DND-41 (cell line): ENCODE measurements around the gene UPP2.

Experiments used
- ATAC-seq: fragments of 200-7000 bp; cut with Tn5 transposase; 3 replicates; pipeline ENCODE4 v1.9.1; 2021; ENCODE audit warnings: low read depth; ENCODE audit not compliant: insufficient read depth
- DNase-seq: peaks from one replicate; pipeline ENCODE4 v3.0.0-alpha.2; 2020
- H2AFZ ChIP-seq: 2 replicates; pipeline ENCODE4 v1.6.0; 2012; ENCODE audit warnings: low read depth, low read length
- H3K27ac ChIP-seq: 2 replicates; pipeline ENCODE4 v1.5.1; 2012; ENCODE audit warnings: low read length, inconsistent platforms
- H3K27me3 ChIP-seq: fragments of 200-600 bp; sonication (generic); 2 replicates; pipeline ENCODE4 v1.6.0; 2012; ENCODE audit warnings: low read length, mild to moderate bottlenecking, inconsistent platforms; ENCODE audit not compliant: insufficient read depth, poor library complexity
- H3K36me3 ChIP-seq: 2 replicates; pipeline ENCODE4 v1.5.1; 2012; ENCODE audit warnings: low read length, inconsistent platforms; ENCODE audit not compliant: insufficient read depth
- H3K4me1 ChIP-seq: 2 replicates; pipeline ENCODE4 v1.5.1; 2012; ENCODE audit warnings: mild to moderate bottlenecking, low read length; ENCODE audit not compliant: insufficient read depth
- H3K4me2 ChIP-seq: 2 replicates; pipeline ENCODE4 v1.6.0; 2012; ENCODE audit warnings: mild to moderate bottlenecking, moderate library complexity, low read length, inconsistent platforms; ENCODE audit not compliant: insufficient read depth
- H3K4me3 ChIP-seq, 2 experiments: fragments of 200-600 bp in 1 of 2; shearing (Covaris generic) in 1 of 2; 2 replicates each; pipeline ENCODE4 v1.5.1; 2012 to 2016; ENCODE audit warnings: inconsistent platforms in 2 of 2, low read length in 2 of 2, mild to moderate bottlenecking in 2 of 2, low read depth in 1 of 2, moderate library complexity in 1 of 2
- H3K79me2 ChIP-seq: 2 replicates; pipeline ENCODE4 v1.6.0; 2012; ENCODE audit warnings: low read length, inconsistent platforms; ENCODE audit not compliant: insufficient read depth
- H3K9ac ChIP-seq: 2 replicates; pipeline ENCODE4 v1.6.0; 2012; ENCODE audit warnings: low read depth, mild to moderate bottlenecking, inconsistent platforms, low read length, moderate library complexity
- H3K9me3 ChIP-seq: 2 replicates; pipeline ENCODE4 v1.5.1; 2012; ENCODE audit warnings: low read length, moderate library complexity, mild to moderate bottlenecking, inconsistent platforms; ENCODE audit not compliant: insufficient read depth, severe bottlenecking
- H4K20me1 ChIP-seq: 2 replicates; pipeline ENCODE4 v1.6.0; 2012; ENCODE audit warnings: low read length; ENCODE audit not compliant: insufficient read depth
- EZH2 ChIP-seq: IDR thresholded peaks from 3 replicates; pipeline ENCODE4 v1.6.1; 2012; ENCODE audit warnings: borderline replicate concordance, low read depth, mild to moderate bottlenecking, moderate library complexity, low read length, inconsistent platforms; ENCODE audit not compliant: severe bottlenecking
- TF ChIP-seq, protein P1 (sequence below): IDR thresholded peaks from 2 replicates; pipeline ENCODE4 v1.5.1; 2012; ENCODE audit warnings: borderline replicate concordance, low read length, moderate library complexity, mild to moderate bottlenecking; ENCODE audit not compliant: poor library complexity, severe bottlenecking; ENCODE audit errors: extremely low read depth

Gene UPP2

DNA sequence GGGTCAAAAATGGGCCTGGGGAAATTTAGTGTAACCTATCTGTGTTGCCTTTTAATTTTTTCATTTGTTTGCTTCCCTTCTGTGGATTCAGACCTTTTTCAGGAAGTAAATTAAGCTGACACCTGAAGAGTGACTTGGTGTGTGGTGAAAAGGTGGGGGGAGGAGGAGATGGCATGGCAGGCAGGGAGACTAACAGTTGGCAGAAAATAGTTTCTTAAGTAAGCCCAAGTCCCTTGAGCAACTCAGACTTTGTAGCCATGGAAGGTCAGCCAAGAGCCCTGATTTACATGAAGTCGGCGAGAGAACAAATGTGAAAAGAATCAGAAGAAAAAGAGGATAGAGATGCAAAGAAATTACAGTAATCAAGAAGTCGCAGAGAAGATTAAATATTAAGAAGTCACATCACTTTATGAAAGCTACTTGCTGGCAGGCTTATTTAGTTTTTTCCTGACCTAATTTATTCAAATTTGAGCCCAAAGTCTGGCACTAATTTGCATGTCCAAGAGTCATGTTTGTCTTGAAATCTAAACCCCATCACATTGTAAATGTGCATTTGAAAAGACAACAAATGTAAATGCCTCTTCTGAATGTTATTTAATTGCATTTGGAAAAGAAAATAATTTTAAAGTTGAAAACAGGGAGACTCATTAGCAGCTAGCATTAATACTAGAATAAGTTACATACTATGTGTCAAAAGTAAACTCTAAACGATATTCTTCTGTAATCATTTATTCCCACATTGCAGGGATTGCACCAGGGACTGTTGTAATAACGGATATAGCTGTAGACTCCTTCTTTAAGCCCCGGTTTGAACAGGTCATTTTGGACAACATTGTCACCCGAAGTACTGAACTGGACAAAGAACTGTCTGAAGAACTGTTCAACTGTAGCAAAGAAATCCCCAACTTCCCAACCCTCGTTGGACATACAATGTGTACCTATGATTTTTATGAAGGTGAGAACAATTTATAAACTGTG, 19.3 kb downstream of the UPP2 start:
- no peak for DNase-seq
- Histone ChIP-seq H3K79me2 (no peaks in the 10 kb centered on the region), H3K4me3 (no peak overlapping the region), H2AFZ (no peak overlapping the region), H3K36me3 (no peaks in the 10 kb centered on the region), H4K20me1 (no peaks in the 10 kb centered on the region), H3K4me2 (no peak overlapping the region), H3K27me3 (peaks cover under 1% of the 10 kb centered on the region), H3K4me1 (no peaks in the 10 kb centered on the region), H3K9ac (no peak overlapping the region), H3K27ac (no peak overlapping the region), H3K9me3 (no peaks in the 10 kb centered on the region)
- ATAC-seq = no peak
- TF ChIP-seq, protein P1, sequence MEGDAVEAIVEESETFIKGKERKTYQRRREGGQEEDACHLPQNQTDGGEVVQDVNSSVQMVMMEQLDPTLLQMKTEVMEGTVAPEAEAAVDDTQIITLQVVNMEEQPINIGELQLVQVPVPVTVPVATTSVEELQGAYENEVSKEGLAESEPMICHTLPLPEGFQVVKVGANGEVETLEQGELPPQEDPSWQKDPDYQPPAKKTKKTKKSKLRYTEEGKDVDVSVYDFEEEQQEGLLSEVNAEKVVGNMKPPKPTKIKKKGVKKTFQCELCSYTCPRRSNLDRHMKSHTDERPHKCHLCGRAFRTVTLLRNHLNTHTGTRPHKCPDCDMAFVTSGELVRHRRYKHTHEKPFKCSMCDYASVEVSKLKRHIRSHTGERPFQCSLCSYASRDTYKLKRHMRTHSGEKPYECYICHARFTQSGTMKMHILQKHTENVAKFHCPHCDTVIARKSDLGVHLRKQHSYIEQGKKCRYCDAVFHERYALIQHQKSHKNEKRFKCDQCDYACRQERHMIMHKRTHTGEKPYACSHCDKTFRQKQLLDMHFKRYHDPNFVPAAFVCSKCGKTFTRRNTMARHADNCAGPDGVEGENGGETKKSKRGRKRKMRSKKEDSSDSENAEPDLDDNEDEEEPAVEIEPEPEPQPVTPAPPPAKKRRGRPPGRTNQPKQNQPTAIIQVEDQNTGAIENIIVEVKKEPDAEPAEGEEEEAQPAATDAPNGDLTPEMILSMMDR = no peak

DNA sequence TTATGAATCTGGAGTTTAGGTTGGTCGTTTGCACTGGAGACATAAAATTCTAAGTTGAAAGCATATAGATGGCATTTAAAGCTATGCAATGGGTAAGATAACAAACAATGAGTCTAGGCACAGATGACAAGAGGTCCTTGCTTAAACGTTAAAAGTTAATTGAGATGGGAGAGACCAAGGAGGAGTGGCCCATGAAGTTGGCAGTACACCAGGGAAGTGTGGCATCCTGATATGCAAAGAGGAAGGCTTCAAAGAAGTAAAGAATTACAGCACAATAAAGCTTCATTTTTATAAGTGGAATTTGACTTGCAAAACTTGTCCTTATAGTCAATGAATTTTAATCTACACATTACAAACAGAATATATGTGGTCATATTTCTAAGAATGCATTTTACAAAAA, 23.2 kb downstream of the UPP2 start:
- Histone ChIP-seq H2AFZ (no peak overlapping the region), H4K20me1 (no peaks in the 10 kb centered on the region), H3K27ac (no peak overlapping the region), H3K27me3 (peaks cover 4% of the 10 kb centered on the region), H3K9me3 (no peaks in the 10 kb centered on the region), H3K79me2 (no peaks in the 10 kb centered on the region), H3K36me3 (no peaks in the 10 kb centered on the region), H3K4me3 (no peak overlapping the region), H3K4me2 (no peak overlapping the region), H3K4me1 (no peaks in the 10 kb centered on the region), H3K9ac (no peak overlapping the region)
- ATAC-seq (no peak), DNase-seq (no peak)
- TF ChIP-seq EZH2 = no peak
- TF ChIP-seq, protein P1 = no peak

DNA sequence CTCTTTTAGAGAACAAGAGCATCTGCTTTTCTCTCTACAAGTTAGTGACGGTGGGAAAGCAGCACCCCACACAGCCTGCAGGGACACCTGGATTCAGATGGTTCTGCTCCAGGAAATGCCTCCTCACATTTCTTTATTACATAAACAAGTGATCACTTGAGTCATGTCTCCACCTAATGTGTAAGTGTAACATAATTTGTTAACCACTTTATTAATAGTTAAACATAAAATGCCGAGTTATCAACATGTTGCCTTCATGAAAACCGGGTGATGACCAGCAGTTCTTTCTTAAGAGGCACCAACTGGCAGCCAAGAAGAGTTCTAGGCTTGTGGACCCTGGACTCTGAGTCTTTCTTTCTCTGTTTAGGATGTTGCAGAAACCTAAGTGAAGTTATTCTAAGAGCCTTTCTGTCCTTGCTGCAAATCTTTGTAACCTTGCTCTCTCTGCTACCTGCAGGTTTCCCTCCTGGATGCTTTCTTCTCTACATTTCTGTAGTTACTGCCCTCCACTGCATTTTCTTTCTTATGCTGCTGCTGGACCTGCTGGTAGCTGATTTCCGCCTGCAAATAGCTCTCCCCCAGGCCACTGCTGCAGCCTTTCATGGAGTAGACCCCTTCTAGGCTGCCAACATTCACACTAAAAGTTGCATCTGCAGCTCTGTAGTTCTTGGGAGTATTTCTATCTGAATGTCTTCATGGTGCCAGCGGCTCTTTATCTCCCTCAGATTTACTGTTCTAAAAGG, 24.3 kb downstream of the UPP2 start:
- Histone ChIP-seq H3K4me3 (no peak overlapping the region), H3K4me2 (no peak overlapping the region), H3K9me3 (no peaks in the 10 kb centered on the region)

More for the DNA sequence above, 24.3 kb downstream of the UPP2 start:
- Histone ChIP-seq H3K4me1 (no peaks in the 10 kb centered on the region), H4K20me1 (no peaks in the 10 kb centered on the region), H3K27ac (no peak overlapping the region), H3K9ac (no peak overlapping the region), H3K36me3 (no peaks in the 10 kb centered on the region), H3K27me3 (peaks cover 4% of the 10 kb centered on the region), H3K79me2 (no peaks in the 10 kb centered on the region), H2AFZ (no peak overlapping the region)
- no peak for ATAC-seq
- TF ChIP-seq, protein P1 = no peak
- DNase-seq = no peak
